ENCODE measurements around the gene PCED1B. TPM values are rescaled to one million over a fixed set of nuclear protein-coding genes. Genes with fewer than 3 reads are reported as not detected.
A peak's percentile ranks its signal among the peaks of the same experiment; 100 is the strongest.

The PCED1B gene
- total and polyA plus RNA-seq, 2 donors (not counting 1 experiment from before 2014, with no cell fraction given): 26.2 to 45.8 TPM

DNA sequence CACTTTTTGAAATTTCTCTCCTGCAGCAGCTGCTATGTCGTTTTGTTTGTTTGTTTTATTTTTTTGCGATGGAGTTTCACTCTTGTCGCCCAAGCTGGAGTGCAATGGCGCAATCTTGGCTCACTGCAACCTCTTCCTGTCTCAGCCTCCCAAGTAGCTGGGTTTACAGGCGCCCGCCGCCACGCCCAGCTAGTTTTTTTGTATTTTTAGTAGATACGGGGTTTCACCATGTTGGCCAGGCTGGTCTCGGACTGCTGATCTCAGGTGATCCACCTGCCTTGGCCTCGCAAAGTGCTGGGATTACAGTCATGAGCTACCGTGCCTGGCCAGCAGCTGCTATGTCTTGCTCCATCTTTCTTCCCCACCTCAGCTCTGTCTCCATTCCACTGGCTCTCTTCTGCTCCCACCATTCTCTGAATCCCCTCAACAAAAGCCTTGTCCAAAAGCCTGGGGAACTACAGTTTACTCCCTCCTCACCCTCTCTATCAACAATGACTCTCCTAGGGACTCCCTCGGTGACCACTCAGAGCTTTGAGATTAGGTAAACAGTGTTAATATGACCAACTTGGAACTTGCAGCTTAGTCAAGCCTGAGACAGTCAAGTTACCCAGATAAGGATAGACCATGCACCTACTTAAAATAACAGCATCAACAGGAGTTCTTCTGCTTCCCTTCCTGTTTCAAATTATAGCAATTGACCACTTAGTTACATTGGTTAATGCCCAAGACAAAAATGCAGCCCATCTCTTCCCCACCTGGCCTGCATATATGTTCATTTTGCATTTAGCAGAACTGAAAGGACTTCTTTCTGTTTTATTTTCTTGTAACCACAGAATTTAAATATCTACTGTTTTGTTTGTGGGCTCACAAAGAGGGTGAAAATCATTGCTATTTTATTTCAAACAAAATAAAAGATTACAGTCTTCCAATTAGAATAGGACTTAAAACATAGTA lies 189.4 kb downstream of the PCED1B start:
- H2AFZ ChIP-seq (ENCODE audit: insufficient read depth, low read depth, low read length, poor library complexity, severe bottlenecking): peak overlapping the region; percentile 32

More for the DNA sequence above, 189.4 kb downstream of the PCED1B start:
- peak overlapping the region; percentile 28 for H3K9ac ChIP-seq (ENCODE audit: low read length)
- H3K27me3 ChIP-seq (replicated peaks in 1 of 4; ENCODE audit: control extremely low read depth in 1 of 4, control insufficient read depth in 3 of 4, insufficient read depth in 4 of 4, low read length in 3 of 4): no peaks in the 10 kb centered on the region
- peaks cover 2% of the 10 kb centered on the region for H3K9me3 Mint-ChIP-seq (ENCODE audit: insufficient read depth)
- peak; percentile 80 for ATAC-seq (ENCODE audit: low read depth)
- no peaks in the 10 kb centered on the region for H4K20me1 ChIP-seq (ENCODE audit: control insufficient read depth, insufficient read depth, low read length, poor library complexity, severe bottlenecking)
- H3K27ac Mint-ChIP-seq: peak overlapping the region; percentile 98
- intact Hi-C loops (cut with micrococcal nuclease): loop anchor here (2.0 kb wide), 4 partner anchors 38 to 92 kb away; no protein-coding TSS in a partner anchor
- no peaks in the 10 kb centered on the region for H3K36me3 ChIP-seq (replicated peaks in 1 of 2; ENCODE audit: control extremely low read depth in 1 of 2, control insufficient read depth in 1 of 2, extremely low read depth in 1 of 2, insufficient read depth in 2 of 2, low read length in 1 of 2)
- no peaks in the 10 kb centered on the region for H3K79me2 ChIP-seq (ENCODE audit: control insufficient read depth, insufficient read depth, low read length)
- peak overlapping the region; percentile 63 for H3K4me2 ChIP-seq (replicated peaks; ENCODE audit: low read depth, low read length, poor library complexity, severe bottlenecking)
- peaks cover 39 to 48% of the 10 kb centered on the region in 2 donors for H3K4me1 ChIP-seq (ENCODE audit: control insufficient read depth in 2 of 2, insufficient read depth in 2 of 2, low read length in 2 of 2)
- peaks cover 76% of the 10 kb centered on the region for H3K4me1 Mint-ChIP-seq
- H3K4me3 Mint-ChIP-seq: peak overlapping the region; percentile 80
- H3K9me3 ChIP-seq (ENCODE audit: control extremely low read depth in 1 of 3, control insufficient read depth in 2 of 3, insufficient read depth in 1 of 3, low read length in 2 of 3): peaks cover 0 to 9% (median 0%) of the 10 kb centered on the region in 3 donors
- H3K27ac ChIP-seq (ENCODE audit: low read length in 2 of 2): peak overlapping the region; percentile 48 to 50
- peak; percentile 58 for DNase-seq
- H3K4me3 ChIP-seq (ENCODE audit: control extremely low read depth in 1 of 5, extremely low read depth in 1 of 5, insufficient read depth in 1 of 5, low read depth in 2 of 5, low read length in 4 of 5): peak overlapping the region in 2 of 5 experiments; percentile 10 to 30
- ChIA-PET POLR2A (interaction anchor here (0.6 to 1.5 kb wide), 5 partner anchors 11 to 52 kb away, joined by 3 to 4 read pairs (median 4); no protein-coding TSS in a partner anchor), CTCF (interaction anchor here (0.7 to 2.9 kb wide), 6 partner anchors 38 to 129 kb away, joined by 3 to 17 read pairs (median 4); no protein-coding TSS in a partner anchor)
- 48% methylated on average over 7 of the region's 13 CpGs for WGBS (ENCODE audit: insufficient coverage)
- H3K27me3 Mint-ChIP-seq: no peaks in the 10 kb centered on the region
- TF ChIP-seq, protein P1, sequence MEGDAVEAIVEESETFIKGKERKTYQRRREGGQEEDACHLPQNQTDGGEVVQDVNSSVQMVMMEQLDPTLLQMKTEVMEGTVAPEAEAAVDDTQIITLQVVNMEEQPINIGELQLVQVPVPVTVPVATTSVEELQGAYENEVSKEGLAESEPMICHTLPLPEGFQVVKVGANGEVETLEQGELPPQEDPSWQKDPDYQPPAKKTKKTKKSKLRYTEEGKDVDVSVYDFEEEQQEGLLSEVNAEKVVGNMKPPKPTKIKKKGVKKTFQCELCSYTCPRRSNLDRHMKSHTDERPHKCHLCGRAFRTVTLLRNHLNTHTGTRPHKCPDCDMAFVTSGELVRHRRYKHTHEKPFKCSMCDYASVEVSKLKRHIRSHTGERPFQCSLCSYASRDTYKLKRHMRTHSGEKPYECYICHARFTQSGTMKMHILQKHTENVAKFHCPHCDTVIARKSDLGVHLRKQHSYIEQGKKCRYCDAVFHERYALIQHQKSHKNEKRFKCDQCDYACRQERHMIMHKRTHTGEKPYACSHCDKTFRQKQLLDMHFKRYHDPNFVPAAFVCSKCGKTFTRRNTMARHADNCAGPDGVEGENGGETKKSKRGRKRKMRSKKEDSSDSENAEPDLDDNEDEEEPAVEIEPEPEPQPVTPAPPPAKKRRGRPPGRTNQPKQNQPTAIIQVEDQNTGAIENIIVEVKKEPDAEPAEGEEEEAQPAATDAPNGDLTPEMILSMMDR (IDR thresholded peaks at IDR 0.05): no peak
- TF ChIP-seq EZH2 (IDR thresholded peaks at IDR 0.05; ENCODE audit: borderline replicate concordance, insufficient read depth, low read depth, low read length, poor library complexity, severe bottlenecking): no peak
